ENCODE results near the gene LRMDA. TPM values are rescaled to one million over a fixed set of nuclear protein-coding genes. Genes with fewer than 3 reads are reported as not detected.

Gene LRMDA
- total and polyA plus RNA-seq, 2 donors (not counting 3 experiments of a cell fraction or from before 2014, with no cell fraction given): 9.7 to 18.0 TPM

DNA sequence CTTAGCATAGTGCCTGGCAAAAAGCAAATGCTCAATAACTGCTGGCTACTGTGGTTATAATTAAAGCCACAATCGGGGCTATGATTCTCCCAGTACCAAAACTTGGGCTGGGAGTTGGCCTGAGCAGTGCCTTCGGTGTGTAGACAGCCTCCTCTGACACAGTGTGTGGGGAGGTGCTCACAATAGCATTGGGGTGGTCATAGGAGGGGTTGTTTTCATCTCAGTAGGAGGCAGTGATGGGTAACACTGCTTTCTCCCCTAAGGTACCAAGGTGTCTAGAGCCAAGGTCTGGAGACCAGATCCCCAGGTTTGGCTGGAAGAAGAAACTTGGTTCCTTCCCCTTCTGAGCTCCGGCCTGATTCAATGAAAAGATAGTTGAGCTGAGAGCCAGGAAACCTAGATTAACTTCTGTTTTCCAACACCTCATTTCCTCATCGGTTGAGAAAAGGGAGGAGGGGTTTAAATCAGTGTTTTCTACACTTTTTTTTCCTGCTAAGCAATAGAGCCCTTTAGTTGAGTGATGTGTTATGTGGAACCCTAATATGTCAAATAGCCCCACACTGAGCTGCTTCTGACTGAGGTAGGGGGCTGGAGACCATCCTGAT lies 68.2 kb downstream of the LRMDA start:
- H3K79me2 ChIP-seq (ENCODE audit: control insufficient read depth, insufficient read depth, low read length): no peaks in the 10 kb centered on the region
- no peak overlapping the region for H3K27ac ChIP-seq (ENCODE audit: insufficient read depth, low read depth, low read length)
- no peak for TF ChIP-seq JUN (IDR thresholded peaks at IDR 0.05; ENCODE audit: borderline replicate concordance, insufficient read depth, insufficient read length, low read depth)
- TF ChIP-seq EZH2 (IDR thresholded peaks at IDR 0.05; ENCODE audit: borderline replicate concordance, low read depth, low read length, severe bottlenecking): no peak
- no peak for TF ChIP-seq MAX (IDR thresholded peaks at IDR 0.05; ENCODE audit: insufficient read depth, insufficient read length)
- no peak for TF ChIP-seq POLR2A (IDR thresholded peaks at IDR 0.05; ENCODE audit: low read depth, low read length)
- TF ChIP-seq GATA2 (IDR thresholded peaks at IDR 0.05; ENCODE audit: insufficient read depth, insufficient read length, low read depth, low read length): no peak
- no peak for TF ChIP-seq MYC (IDR thresholded peaks at IDR 0.05; ENCODE audit: low read depth, low read length)
- TF ChIP-seq POLR2AphosphoS5 (IDR thresholded peaks at IDR 0.05; ENCODE audit: insufficient read depth, low read depth, low read length): no peak
- TF ChIP-seq, protein P1, sequence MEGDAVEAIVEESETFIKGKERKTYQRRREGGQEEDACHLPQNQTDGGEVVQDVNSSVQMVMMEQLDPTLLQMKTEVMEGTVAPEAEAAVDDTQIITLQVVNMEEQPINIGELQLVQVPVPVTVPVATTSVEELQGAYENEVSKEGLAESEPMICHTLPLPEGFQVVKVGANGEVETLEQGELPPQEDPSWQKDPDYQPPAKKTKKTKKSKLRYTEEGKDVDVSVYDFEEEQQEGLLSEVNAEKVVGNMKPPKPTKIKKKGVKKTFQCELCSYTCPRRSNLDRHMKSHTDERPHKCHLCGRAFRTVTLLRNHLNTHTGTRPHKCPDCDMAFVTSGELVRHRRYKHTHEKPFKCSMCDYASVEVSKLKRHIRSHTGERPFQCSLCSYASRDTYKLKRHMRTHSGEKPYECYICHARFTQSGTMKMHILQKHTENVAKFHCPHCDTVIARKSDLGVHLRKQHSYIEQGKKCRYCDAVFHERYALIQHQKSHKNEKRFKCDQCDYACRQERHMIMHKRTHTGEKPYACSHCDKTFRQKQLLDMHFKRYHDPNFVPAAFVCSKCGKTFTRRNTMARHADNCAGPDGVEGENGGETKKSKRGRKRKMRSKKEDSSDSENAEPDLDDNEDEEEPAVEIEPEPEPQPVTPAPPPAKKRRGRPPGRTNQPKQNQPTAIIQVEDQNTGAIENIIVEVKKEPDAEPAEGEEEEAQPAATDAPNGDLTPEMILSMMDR (IDR thresholded peaks at IDR 0.05; ENCODE audit: extremely low read depth in 1 of 2, insufficient read depth in 1 of 2, low read depth in 1 of 2, low read length in 2 of 2): no peak
- no peak for TF ChIP-seq FOS (IDR thresholded peaks at IDR 0.05; ENCODE audit: borderline replicate concordance, insufficient read depth, low read length)
- BruUV-seq (replicated peaks): no TSS peak
- no peak overlapping the region for H2AFZ ChIP-seq (ENCODE audit: low read depth, low read length)
- no peaks in the 10 kb centered on the region for H4K20me1 ChIP-seq (replicated peaks; ENCODE audit: control insufficient read depth, extremely low read depth, insufficient read depth, low read length)
- no peak for DNase-seq (ENCODE audit: low read depth, low spot score)
- no peak overlapping the region for H3K4me2 ChIP-seq (ENCODE audit: insufficient read depth, low read length)
- POLR2A ChIA-PET: no interaction called here
- no peaks in the 10 kb centered on the region for H3K9me1 ChIP-seq (replicated peaks; ENCODE audit: control insufficient read depth, extremely low read depth, insufficient read depth, low read length)
- H3K27me3 ChIP-seq (ENCODE audit: control insufficient read depth in 2 of 2, insufficient read depth in 2 of 2, low read length in 2 of 2): no peaks in the 10 kb centered on the region
- no peaks in the 10 kb centered on the region for H3K36me3 ChIP-seq (ENCODE audit: control insufficient read depth in 2 of 2, extremely low read depth in 1 of 2, insufficient read depth in 2 of 2, low read length in 2 of 2)
- H3K4me3 ChIP-seq (replicated peaks in 1 of 3; ENCODE audit: insufficient read depth in 1 of 3, low read depth in 1 of 3, low read length in 3 of 3): no peak overlapping the region
- dilution Hi-C loops (cut with MboI; ENCODE audit: extremely low pct_ligation_motif_present, low sequenced_read_pairs): no loop called here
- intact Hi-C loops (cut with micrococcal nuclease): no loop called here
- H3K9me3 ChIP-seq (replicated peaks; ENCODE audit: control insufficient read depth, insufficient read depth, low read length): no peaks in the 10 kb centered on the region
- no peak overlapping the region for H3K9ac ChIP-seq (replicated peaks; ENCODE audit: extremely low read depth, insufficient read depth, low read length)
- no peak for FAIRE-seq
- CTCF ChIA-PET: no interaction called here
- no peaks in the 10 kb centered on the region for H3K4me1 ChIP-seq (ENCODE audit: control insufficient read depth, extremely low read depth, insufficient read depth, low read length)
